NCI-H146 treated with DMSO at 0.1 percent for 48 hours (cell line): Measurements from ENCODE around the gene IGLL1.

Experiments
- DNase-seq: peaks from one replicate; lab custom pipeline; 2025; ENCODE audit not compliant: unreplicated experiment; lab: John Stamatoyannopoulos, UW

Gene IGLL1

GRCh38 chr22:23530106-23530505, 50.0 kb downstream of the IGLL1 start:
- no peak for DNase-seq

- DNase-seq: no peak
Observed at GRCh38 chr22:23529166-23530103, 50.7 kb downstream of the IGLL1 start.

GRCh38 chr22:23527971-23528740, 51.9 kb downstream of the IGLL1 start:
- DNase-seq: no peak

GRCh38 chr22:23526596-23527316, 53.3 kb downstream of the IGLL1 start:
- DNase-seq: no peak

- DNase-seq: no peak
Observed at GRCh38 chr22:23525510-23525909, 54.6 kb downstream of the IGLL1 start.

- no peak for DNase-seq
Observed at GRCh38 chr22:23524226-23524625, 55.9 kb downstream of the IGLL1 start.

GRCh38 chr22:23523713-23524112, 56.4 kb downstream of the IGLL1 start:
- no peak for DNase-seq
